HEK293 (cell line): ENCODE measurements around the gene HOTAIR.
A peak's percentile ranks its signal among the peaks of the same experiment; 100 is the strongest.

Experiments used
- CTCF ChIA-PET: fragments of 350-600 bp; formaldehyde crosslinking; extraction: SDS; loops from one replicate; lab custom pipeline; 2021; ENCODE audit warnings: antibody characterized with exemption; lab: Yijun Ruan, JAX
- POLR2A ChIA-PET: fragments of 300-600 bp; formaldehyde crosslinking; extraction: SDS; loops from one replicate; lab custom pipeline; 2020; ENCODE audit warnings: antibody characterized with exemption, inconsistent platforms; lab: Yijun Ruan, JAX
- H3K27ac ChIP-seq: fragments of 200-500 bp; sonication (Bioruptor generic); 2 replicates; pipeline ENCODE4 v1.5.1; 2014; ENCODE audit warnings: low read depth, low read length, control low read depth, inconsistent platforms; ENCODE audit errors: extremely low read depth
- H3K36me3 ChIP-seq, 2 experiments: fragments of 200-500 bp in 1 of 2; sonication (Bioruptor generic) in 1 of 2; 1 replicate in 1 of 2; 2 replicates in 1 of 2; pipeline ENCODE4 v1.5.1; 2014 to 2017; ENCODE audit warnings: inconsistent platforms in 2 of 2, low read length in 2 of 2; ENCODE audit not compliant: control insufficient read depth in 2 of 2, insufficient read depth in 1 of 2
- H3K4me1 ChIP-seq: fragments of 200-500 bp; sonication (Bioruptor generic); 2 replicates; pipeline ENCODE4 v1.5.1; 2014; ENCODE audit warnings: mild to moderate bottlenecking, low read length, inconsistent platforms; ENCODE audit not compliant: control insufficient read depth, insufficient read depth
- H3K4me3 ChIP-seq: 2 replicates; pipeline ENCODE4 v1.5.1; 2011; ENCODE audit warnings: low read depth, mild to moderate bottlenecking, control low read depth, low read length, moderate library complexity
- H3K9me3 ChIP-seq: fragments of 200-500 bp; sonication (Bioruptor generic); 2 replicates; pipeline ENCODE4 v1.5.1; 2014; ENCODE audit warnings: low read depth, low read length, inconsistent platforms; ENCODE audit not compliant: control insufficient read depth, insufficient read depth
- BCL6B ChIP-seq: fragments of 450-650 bp; formaldehyde crosslinking; IDR thresholded peaks from 2 replicates; pipeline ENCODE4 v1.5.1; 2017; ENCODE audit warnings: missing biosample characterization, missing genetic modification characterization
- CTCF ChIP-seq: fragments of 450-650 bp; formaldehyde crosslinking; IDR thresholded peaks from 2 replicates; pipeline ENCODE4 v1.5.1; 2016; ENCODE audit warnings: missing biosample characterization, missing genetic modification characterization
- GLIS1 ChIP-seq: fragments of 450-650 bp; formaldehyde crosslinking; IDR thresholded peaks from 2 replicates; pipeline ENCODE4 v1.5.1; 2016; ENCODE audit warnings: missing biosample characterization, missing genetic modification characterization
- RBAK ChIP-seq: fragments of 450-650 bp; formaldehyde crosslinking; IDR thresholded peaks from 2 replicates; pipeline ENCODE4 v1.5.1; 2016; ENCODE audit warnings: missing biosample characterization, missing genetic modification characterization
- ZBTB11 ChIP-seq: fragments of 450-650 bp; formaldehyde crosslinking; conservative IDR thresholded peaks from 2 replicates; pipeline ENCODE4 v1.5.1; 2016; ENCODE audit warnings: low read depth, missing biosample characterization, missing genetic modification characterization
- ZFP41 ChIP-seq: fragments of 450-650 bp; formaldehyde crosslinking; IDR thresholded peaks from 2 replicates; pipeline ENCODE4 v1.5.1; 2016; ENCODE audit warnings: missing biosample characterization, missing genetic modification characterization, borderline replicate concordance
- ZNF132 ChIP-seq: fragments of 450-650 bp; formaldehyde crosslinking; IDR thresholded peaks from 2 replicates; pipeline ENCODE4 v1.5.1; 2017; ENCODE audit warnings: missing biosample characterization, missing genetic modification characterization, borderline replicate concordance
- ZNF324 ChIP-seq: fragments of 450-650 bp; formaldehyde crosslinking; IDR thresholded peaks from 2 replicates; pipeline ENCODE4 v1.5.1; 2016; ENCODE audit warnings: missing biosample characterization, missing genetic modification characterization
- ZNF366 ChIP-seq: fragments of 450-650 bp; formaldehyde crosslinking; conservative IDR thresholded peaks from 2 replicates; pipeline ENCODE4 v1.5.1; 2016; ENCODE audit warnings: missing biosample characterization, missing genetic modification characterization
- ZNF433 ChIP-seq: fragments of 450-650 bp; formaldehyde crosslinking; IDR thresholded peaks from 2 replicates; pipeline ENCODE4 v1.5.1; 2016; ENCODE audit warnings: missing biosample characterization, missing genetic modification characterization, low read depth
- ZNF510 ChIP-seq: fragments of 450-650 bp; formaldehyde crosslinking; IDR thresholded peaks from 2 replicates; pipeline ENCODE4 v1.5.1; 2018; ENCODE audit warnings: mild to moderate bottlenecking, missing genetic modification characterization, missing biosample characterization; ENCODE audit not compliant: insufficient replicate concordance
- ZNF560 ChIP-seq: fragments of 450-650 bp; formaldehyde crosslinking; IDR thresholded peaks from 2 replicates; pipeline ENCODE4 v1.5.1; 2017; ENCODE audit warnings: missing biosample characterization, missing genetic modification characterization, borderline replicate concordance
- ZNF580 ChIP-seq: fragments of 450-650 bp; formaldehyde crosslinking; IDR thresholded peaks from 2 replicates; pipeline ENCODE4 v1.5.1; 2016; ENCODE audit warnings: missing biosample characterization, missing genetic modification characterization
- ZNF664 ChIP-seq: fragments of 450-650 bp; formaldehyde crosslinking; IDR thresholded peaks from 2 replicates; pipeline ENCODE4 v1.5.1; 2016; ENCODE audit warnings: missing biosample characterization, missing genetic modification characterization
- ZNF792 ChIP-seq: fragments of 450-650 bp; formaldehyde crosslinking; IDR thresholded peaks from 2 replicates; pipeline ENCODE4 v1.5.1; 2016; ENCODE audit warnings: missing biosample characterization, missing genetic modification characterization
- ZNF830 ChIP-seq: fragments of 450-650 bp; IDR thresholded peaks from 2 replicates; pipeline ENCODE4 v1.5.0; 2018; ENCODE audit warnings: missing biosample characterization, missing genetic modification characterization, low read depth, mild to moderate bottlenecking, moderate library complexity
- ZSCAN5A ChIP-seq: fragments of 450-650 bp; formaldehyde crosslinking; IDR thresholded peaks from 2 replicates; pipeline ENCODE4 v1.5.1; 2016; ENCODE audit warnings: missing biosample characterization, missing genetic modification characterization

The HOTAIR gene

GRCh38 chr12:53951577-53952334 is 23.0 kb downstream of the HOTAIR start:
- CTCF ChIA-PET, result interaction anchor here (0.6 to 1.3 kb wide), 7 partner anchors 11 to 263 kb away, joined by 3 to 4 read pairs (median 3); no protein-coding TSS in a partner anchor
- Histone ChIP-seq H3K27ac (no peak overlapping the region), H3K4me3 (no peak overlapping the region), H3K9me3 (no peaks in the 10 kb centered on the region), H3K4me1 (peaks cover 5% of the 10 kb centered on the region; the same call in 1 of the 2 replicates), H3K36me3 (no peaks in the 10 kb centered on the region)
- POLR2A ChIA-PET, result no interaction called here
- TF ChIP-seq ZSCAN5A (tag by site-specific recombination) (no peak), ZNF132 (tag by site-specific recombination) (no peak), ZNF664 (tag by site-specific recombination) (no peak), ZFP41 (tag by site-specific recombination) (no peak), ZNF560 (no peak), ZNF433 (no peak), ZNF830 (tag by site-specific recombination) (no peak), ZNF324 (tag by site-specific recombination) (no peak), ZNF366 (tag by site-specific recombination) (no peak), ZNF580 (tag by site-specific recombination) (no peak), GLIS1 (tag by site-specific recombination) (no peak), ZNF792 (tag by site-specific recombination) (no peak)
- TF ChIP-seq, all 188 proteins: peak for 0

GRCh38 chr12:53950789-53951576 is 23.8 kb downstream of the HOTAIR start:
- Histone ChIP-seq H3K9me3 (no peaks in the 10 kb centered on the region), H3K27ac (no peak overlapping the region), H3K4me3 (no peak overlapping the region), H3K4me1 (peaks cover 5% of the 10 kb centered on the region; the same call in 1 of the 2 replicates), H3K36me3 (peaks cover 0 to 3% of the 10 kb centered on the region in 2 experiments; a peak in 1 of 3 replicates)
- ChIA-PET POLR2A (no interaction called here), CTCF (no interaction called here)
- TF ChIP-seq ZNF510 (tag by site-specific recombination) (no peak), RBAK (tag by site-specific recombination) (no peak), BCL6B (tag by site-specific recombination) (peak; percentile 57)

- peaks cover 5% of the 10 kb centered on the region; the same call in 1 of the 2 replicates for H3K4me1 ChIP-seq
- TF ChIP-seq CTCF, result 0 out of 2 replicates have a peak, but pooled peaks have one; percentile 10
- TF ChIP-seq ZBTB11, result no peak
- POLR2A ChIA-PET, result no interaction called here
- no peaks in the 10 kb centered on the region for H3K9me3 ChIP-seq
- no peak overlapping the region for H3K27ac ChIP-seq
- H3K36me3 ChIP-seq, result peaks cover 0 to 9% of the 10 kb centered on the region in 2 experiments; a peak in 1 of 3 replicates
- CTCF ChIA-PET, result interaction anchor here (1.0 kb wide), 1 partner anchor 10 kb away, joined by 4 read pairs; no protein-coding TSS in a partner anchor
- no peak overlapping the region for H3K4me3 ChIP-seq
These were observed 24.3 kb downstream of the HOTAIR start for GRCh38 chr12:53950437-53950773.
